ENCODE data around the gene MAPK6. TPM values are rescaled to one million over a fixed set of nuclear protein-coding genes. Genes with fewer than 3 reads are reported as not detected.
"Not testable (repeated sequence)": the region's sequence is repeated elsewhere in the genome, so short reads cannot be mapped to it uniquely, and the experiment has no call there.

MAPK6 gene
- total and polyA plus RNA-seq, 2 donors (not counting 1 experiment from before 2014, with no cell fraction given) = 3.2 to 17.9 TPM

DNA sequence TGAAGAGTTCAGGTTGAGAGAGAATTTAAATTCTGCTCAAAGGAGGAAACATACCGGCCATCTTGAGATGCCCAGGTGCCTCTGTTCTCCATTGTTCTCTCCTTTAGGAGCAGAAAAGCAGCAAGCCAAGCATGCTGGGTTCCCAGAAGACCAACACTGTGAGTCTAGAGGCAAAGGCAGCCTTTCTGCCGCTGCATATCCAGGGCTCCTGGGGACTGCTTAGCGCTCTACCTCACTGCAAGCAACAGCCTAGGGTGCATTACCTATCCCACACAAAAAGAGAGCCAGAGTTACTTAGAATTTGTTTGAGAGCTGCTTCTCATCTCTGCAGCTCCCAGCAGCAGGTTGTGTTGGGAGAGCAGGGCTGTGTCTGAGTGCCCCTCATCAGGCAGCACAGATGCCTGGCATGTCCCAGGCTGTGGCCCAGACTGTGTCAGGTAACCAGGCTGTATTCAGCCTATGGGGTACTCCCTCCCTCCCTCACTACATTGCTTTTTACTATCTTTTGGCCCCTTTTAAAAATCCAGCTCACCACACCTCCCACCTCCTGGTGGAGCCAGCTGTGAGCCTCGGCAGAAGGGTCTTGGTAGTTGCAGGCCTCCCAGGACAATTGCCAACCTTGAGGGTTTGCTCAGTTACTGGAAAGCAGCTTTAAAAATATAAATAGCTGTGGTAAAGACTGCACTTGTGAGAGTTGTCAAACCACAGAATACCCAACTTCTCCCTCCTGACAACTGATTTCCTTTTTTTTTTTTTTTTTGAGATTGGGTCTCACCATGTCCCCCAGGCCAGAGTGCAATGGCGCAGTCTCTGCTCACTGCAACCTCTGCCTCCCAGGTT, 63.4 kb downstream of the MAPK6 start:
- no peak for TF ChIP-seq EZH2 (IDR thresholded peaks at IDR 0.05; ENCODE audit: borderline replicate concordance, insufficient read depth, low read depth, low read length, poor library complexity, severe bottlenecking)
- TF ChIP-seq, protein P1, sequence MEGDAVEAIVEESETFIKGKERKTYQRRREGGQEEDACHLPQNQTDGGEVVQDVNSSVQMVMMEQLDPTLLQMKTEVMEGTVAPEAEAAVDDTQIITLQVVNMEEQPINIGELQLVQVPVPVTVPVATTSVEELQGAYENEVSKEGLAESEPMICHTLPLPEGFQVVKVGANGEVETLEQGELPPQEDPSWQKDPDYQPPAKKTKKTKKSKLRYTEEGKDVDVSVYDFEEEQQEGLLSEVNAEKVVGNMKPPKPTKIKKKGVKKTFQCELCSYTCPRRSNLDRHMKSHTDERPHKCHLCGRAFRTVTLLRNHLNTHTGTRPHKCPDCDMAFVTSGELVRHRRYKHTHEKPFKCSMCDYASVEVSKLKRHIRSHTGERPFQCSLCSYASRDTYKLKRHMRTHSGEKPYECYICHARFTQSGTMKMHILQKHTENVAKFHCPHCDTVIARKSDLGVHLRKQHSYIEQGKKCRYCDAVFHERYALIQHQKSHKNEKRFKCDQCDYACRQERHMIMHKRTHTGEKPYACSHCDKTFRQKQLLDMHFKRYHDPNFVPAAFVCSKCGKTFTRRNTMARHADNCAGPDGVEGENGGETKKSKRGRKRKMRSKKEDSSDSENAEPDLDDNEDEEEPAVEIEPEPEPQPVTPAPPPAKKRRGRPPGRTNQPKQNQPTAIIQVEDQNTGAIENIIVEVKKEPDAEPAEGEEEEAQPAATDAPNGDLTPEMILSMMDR (IDR thresholded peaks at IDR 0.05) = no peak
- POLR2A ChIA-PET = no interaction called here
- H3K27me3 Mint-ChIP-seq = peaks cover 6% of the 10 kb centered on the region
- intact Hi-C loops (cut with micrococcal nuclease) = no loop called here
- peaks cover 0 to 10% (median 0%) of the 10 kb centered on the region in 3 donors for H3K9me3 ChIP-seq (ENCODE audit: control extremely low read depth in 1 of 3, control insufficient read depth in 2 of 3, insufficient read depth in 1 of 3, low read length in 2 of 3)
- no peaks in the 10 kb centered on the region for H3K79me2 ChIP-seq (ENCODE audit: control insufficient read depth, insufficient read depth, low read length)
- no peak overlapping the region for H2AFZ ChIP-seq (ENCODE audit: insufficient read depth, low read depth, low read length, poor library complexity, severe bottlenecking)
- ATAC-seq (ENCODE audit: low read depth) = peak; percentile 21
- no peak overlapping the region for H3K9ac ChIP-seq (ENCODE audit: low read length)
- peaks cover 25% of the 10 kb centered on the region for H3K4me1 Mint-ChIP-seq
- H3K4me3 ChIP-seq (ENCODE audit: control extremely low read depth in 1 of 5, extremely low read depth in 1 of 5, insufficient read depth in 1 of 5, low read depth in 2 of 5, low read length in 4 of 5) = no peak overlapping the region
- no peak overlapping the region for H3K27ac Mint-ChIP-seq
- H3K4me2 ChIP-seq (replicated peaks; ENCODE audit: low read depth, low read length, poor library complexity, severe bottlenecking) = peak overlapping the region; percentile 37
- CTCF ChIA-PET = interaction anchor here (0.6 to 1.5 kb wide), 6 partner anchors 8 to 256 kb away, joined by 3 to 6 read pairs (median 4); no protein-coding TSS in a partner anchor
- H3K27ac ChIP-seq (ENCODE audit: low read length in 2 of 2) = no peak overlapping the region
- peaks cover 11 to 14% of the 10 kb centered on the region in 2 donors for H3K4me1 ChIP-seq (ENCODE audit: control insufficient read depth in 2 of 2, insufficient read depth in 2 of 2, low read length in 2 of 2)
- no peaks in the 10 kb centered on the region for H3K9me3 Mint-ChIP-seq (ENCODE audit: insufficient read depth)
- no peak overlapping the region for H3K4me3 Mint-ChIP-seq
- peak; percentile 30 for DNase-seq
- H3K27me3 ChIP-seq (replicated peaks in 1 of 4; ENCODE audit: control extremely low read depth in 1 of 4, control insufficient read depth in 3 of 4, insufficient read depth in 4 of 4, low read length in 3 of 4) = peaks cover 0 to 9% (median 0%) of the 10 kb centered on the region in 4 experiments
- 79% methylated on average over 2 of the region's 5 CpGs for WGBS (ENCODE audit: insufficient coverage)
- no peaks in the 10 kb centered on the region for H4K20me1 ChIP-seq (ENCODE audit: control insufficient read depth, insufficient read depth, low read length, poor library complexity, severe bottlenecking)
- H3K36me3 ChIP-seq (replicated peaks in 1 of 2; ENCODE audit: control extremely low read depth in 1 of 2, control insufficient read depth in 1 of 2, extremely low read depth in 1 of 2, insufficient read depth in 2 of 2, low read length in 1 of 2) = no peaks in the 10 kb centered on the region

DNA sequence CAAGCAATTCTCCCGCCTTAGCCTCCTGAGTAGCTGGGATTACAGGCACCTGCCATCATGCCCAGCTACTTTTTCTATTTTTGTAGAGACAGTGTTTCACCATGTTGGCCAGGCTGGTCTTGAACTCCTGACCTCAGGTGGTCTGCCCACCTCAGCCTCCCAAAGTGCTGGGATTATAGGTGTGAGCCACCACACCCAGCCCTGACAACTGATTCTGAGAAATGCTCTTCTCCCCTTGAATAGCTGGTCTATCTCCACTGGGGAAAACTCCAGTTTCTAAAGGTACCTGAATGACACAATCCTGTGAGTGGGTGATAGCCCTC, 64.0 kb downstream of the MAPK6 start:
- H3K4me3 Mint-ChIP-seq; H4K20me1 ChIP-seq (ENCODE audit: control insufficient read depth, insufficient read depth, low read length, poor library complexity, severe bottlenecking); H3K4me3 ChIP-seq (ENCODE audit: control extremely low read depth in 1 of 5, extremely low read depth in 1 of 5, insufficient read depth in 1 of 5, low read depth in 2 of 5, low read length in 4 of 5); POLR2A ChIA-PET; intact Hi-C loops (cut with micrococcal nuclease); H3K27me3 Mint-ChIP-seq; H3K9me3 Mint-ChIP-seq (ENCODE audit: insufficient read depth); H3K27ac ChIP-seq (ENCODE audit: low read length in 2 of 2); DNase-seq; ATAC-seq (ENCODE audit: low read depth); H2AFZ ChIP-seq (ENCODE audit: insufficient read depth, low read depth, low read length, poor library complexity, severe bottlenecking); H3K79me2 ChIP-seq (ENCODE audit: control insufficient read depth, insufficient read depth, low read length); H3K36me3 ChIP-seq (replicated peaks in 1 of 2; ENCODE audit: control extremely low read depth in 1 of 2, control insufficient read depth in 1 of 2, extremely low read depth in 1 of 2, insufficient read depth in 2 of 2, low read length in 1 of 2); H3K27ac Mint-ChIP-seq; H3K27me3 ChIP-seq (replicated peaks in 1 of 4; ENCODE audit: control extremely low read depth in 1 of 4, control insufficient read depth in 3 of 4, insufficient read depth in 4 of 4, low read length in 3 of 4); H3K9ac ChIP-seq (ENCODE audit: low read length): not testable (repeated sequence)
- H3K4me2 ChIP-seq (replicated peaks; ENCODE audit: low read depth, low read length, poor library complexity, severe bottlenecking) = peak overlapping the region; percentile 37
- peaks cover 11 to 14% of the 10 kb centered on the region in 2 donors for H3K4me1 ChIP-seq (ENCODE audit: control insufficient read depth in 2 of 2, insufficient read depth in 2 of 2, low read length in 2 of 2)
- peaks cover 25% of the 10 kb centered on the region for H3K4me1 Mint-ChIP-seq
- H3K9me3 ChIP-seq (ENCODE audit: control extremely low read depth in 1 of 3, control insufficient read depth in 2 of 3, insufficient read depth in 1 of 3, low read length in 2 of 3) = peaks cover 0 to 10% (median 0%) of the 10 kb centered on the region in 3 donors
- CTCF ChIA-PET = interaction anchor here (0.7 to 1.5 kb wide), 5 partner anchors 9 to 257 kb away, joined by 3 to 6 read pairs (median 4); no protein-coding TSS in a partner anchor
- no CpG with 5 or more reads among the region's 1 CpG for WGBS (ENCODE audit: insufficient coverage)
